ENCODE data around the gene SKI.

SKI gene

GRCh38 chr1:2307064-2307605 lies 79.0 kb downstream of the SKI start:
- no peak for DNase-seq (ENCODE audit: low spot score)

DNA sequence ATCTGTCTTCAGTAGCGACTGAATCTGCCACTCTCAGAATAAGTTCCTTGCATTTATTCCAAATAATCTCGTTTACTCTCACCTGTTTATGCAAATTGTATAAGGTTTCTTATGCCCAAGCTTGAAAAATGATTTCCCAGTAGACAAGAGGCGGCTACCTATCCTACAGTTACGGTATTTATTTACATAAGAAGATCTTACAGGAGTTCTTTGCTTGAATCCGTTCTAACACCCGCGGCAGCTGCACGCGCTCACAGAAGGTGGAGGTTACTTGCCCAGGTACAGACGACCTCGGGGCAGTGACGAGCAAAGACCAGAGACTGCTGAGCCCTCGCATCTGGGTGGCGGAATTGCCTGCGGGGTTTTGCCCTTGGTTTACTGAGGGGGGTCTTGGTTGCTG lies 79.9 kb downstream of the SKI start:
- no peak for DNase-seq (ENCODE audit: low spot score)

- DNase-seq (ENCODE audit: low spot score) = no peak
Measured at GRCh38 chr1:2308844-2309243, 80.7 kb downstream of the SKI start.

GRCh38 chr1:2310332-2311183 lies 82.4 kb downstream of the SKI start:
- no peak for DNase-seq (ENCODE audit: low spot score)

GRCh38 chr1:2311184-2312032 lies 83.3 kb downstream of the SKI start:
- DNase-seq (ENCODE audit: low spot score) = peak; percentile 76

- DNase-seq (ENCODE audit: low spot score) = no peak
Measured at GRCh38 chr1:2312160-2312514, 84.0 kb downstream of the SKI start.

GRCh38 chr1:2312515-2313301 lies 84.6 kb downstream of the SKI start:
- no peak for DNase-seq (ENCODE audit: low spot score)

DNA sequence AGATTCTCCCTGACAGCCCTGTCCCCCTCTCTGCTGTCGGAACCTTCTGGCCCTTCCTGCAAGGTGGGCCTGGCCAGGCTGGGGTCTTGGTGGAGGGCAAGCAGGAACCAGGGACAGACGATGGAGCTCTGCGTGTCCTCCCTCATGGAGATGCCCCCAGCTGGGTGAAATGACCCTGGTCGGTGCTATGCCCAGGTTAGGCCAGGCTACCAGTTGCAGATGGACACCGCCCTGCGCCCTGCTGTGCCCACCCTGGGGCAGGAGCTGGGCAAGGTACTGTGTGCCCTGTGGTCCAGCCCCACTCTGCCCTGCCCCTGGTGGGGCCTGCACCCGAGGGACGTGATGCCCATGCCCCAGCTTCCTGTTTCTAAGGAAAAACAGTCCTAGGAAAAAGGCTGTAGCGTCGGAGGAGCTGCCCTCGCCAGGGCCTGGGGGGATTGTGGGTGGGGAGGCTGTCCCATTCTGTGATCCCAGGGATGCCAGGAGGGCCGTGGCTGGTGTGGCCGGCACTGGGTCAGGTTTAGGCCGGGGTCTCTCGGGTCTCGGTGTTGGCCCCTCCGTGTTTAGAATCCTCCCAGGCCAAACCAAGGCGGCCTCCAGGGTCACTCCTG lies 85.6 kb downstream of the SKI start:
- DNase-seq (ENCODE audit: low spot score) = peak; percentile 38

DNA sequence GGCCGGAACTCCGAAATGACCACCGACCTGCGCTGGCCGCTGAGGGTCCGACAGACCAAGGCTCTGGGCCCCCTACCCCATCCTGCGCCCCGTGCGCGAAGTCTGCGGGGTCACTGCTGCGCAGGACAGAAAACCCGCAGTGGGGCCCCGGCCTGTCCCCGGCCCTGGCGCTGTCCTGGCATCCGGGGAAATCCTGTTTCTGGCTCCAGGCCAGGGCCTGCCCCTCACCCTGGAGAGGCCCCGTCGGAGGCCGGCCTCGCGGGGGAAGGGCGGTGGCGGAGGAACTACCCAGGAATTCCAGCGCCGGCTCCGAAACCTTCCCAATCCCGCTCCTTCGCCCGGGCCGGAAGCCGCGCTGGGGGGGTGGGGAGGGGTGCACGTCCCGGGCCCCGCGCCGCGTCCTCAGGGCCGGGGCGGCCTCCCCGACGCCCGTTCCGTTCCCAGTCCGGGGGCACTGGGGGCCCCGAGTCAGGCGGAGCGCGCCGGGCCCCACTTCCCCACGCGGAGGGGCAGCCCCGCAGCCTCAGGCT lies 86.2 kb downstream of the SKI start:
- peak; percentile 92 for DNase-seq (ENCODE audit: low spot score)

DNA sequence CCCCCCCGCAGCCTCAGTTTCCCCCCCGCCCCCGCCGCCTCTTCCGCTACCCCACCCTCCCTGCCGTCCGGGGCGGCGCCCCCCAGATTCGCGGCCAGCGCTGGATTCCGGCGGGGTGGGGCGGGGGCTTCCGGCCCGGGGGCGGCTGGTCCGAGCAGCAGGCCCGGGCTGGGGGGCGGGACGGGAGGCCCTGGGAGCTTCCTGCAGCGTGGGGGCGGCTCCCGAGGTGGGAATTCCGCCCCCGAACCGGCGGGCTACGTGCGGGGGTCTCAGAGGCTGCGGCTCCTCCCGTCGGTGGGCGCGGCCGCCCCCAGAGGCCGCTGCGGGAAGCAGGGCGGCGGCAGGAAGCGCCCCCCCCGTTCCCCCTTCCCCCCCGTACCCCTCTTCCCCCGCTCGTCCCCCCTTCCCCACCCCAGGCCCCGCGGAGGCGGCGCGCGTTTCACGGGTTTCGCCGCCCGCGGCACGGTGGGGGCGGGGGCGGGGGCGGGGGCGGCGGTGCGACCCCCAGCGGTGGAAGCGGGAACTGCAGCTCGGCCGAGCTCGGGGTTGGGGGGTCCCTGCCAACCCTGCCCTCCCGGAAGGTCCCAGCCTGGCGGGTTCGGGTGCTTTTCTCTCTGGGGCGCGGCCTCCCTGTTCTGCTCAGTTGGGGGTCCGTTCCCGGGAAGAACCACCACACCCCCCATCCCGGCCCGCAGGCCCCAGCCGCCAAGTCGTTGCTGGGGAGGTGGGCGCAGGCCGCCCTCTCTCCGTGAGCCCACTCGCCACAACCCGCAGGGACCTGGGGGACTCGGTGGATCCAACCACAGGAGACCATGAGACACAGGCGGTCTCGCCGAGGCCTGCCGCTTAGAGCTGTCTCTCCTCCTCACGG lies 86.9 kb downstream of the SKI start:
- DNase-seq (ENCODE audit: low spot score) = peak; percentile 94

DNA sequence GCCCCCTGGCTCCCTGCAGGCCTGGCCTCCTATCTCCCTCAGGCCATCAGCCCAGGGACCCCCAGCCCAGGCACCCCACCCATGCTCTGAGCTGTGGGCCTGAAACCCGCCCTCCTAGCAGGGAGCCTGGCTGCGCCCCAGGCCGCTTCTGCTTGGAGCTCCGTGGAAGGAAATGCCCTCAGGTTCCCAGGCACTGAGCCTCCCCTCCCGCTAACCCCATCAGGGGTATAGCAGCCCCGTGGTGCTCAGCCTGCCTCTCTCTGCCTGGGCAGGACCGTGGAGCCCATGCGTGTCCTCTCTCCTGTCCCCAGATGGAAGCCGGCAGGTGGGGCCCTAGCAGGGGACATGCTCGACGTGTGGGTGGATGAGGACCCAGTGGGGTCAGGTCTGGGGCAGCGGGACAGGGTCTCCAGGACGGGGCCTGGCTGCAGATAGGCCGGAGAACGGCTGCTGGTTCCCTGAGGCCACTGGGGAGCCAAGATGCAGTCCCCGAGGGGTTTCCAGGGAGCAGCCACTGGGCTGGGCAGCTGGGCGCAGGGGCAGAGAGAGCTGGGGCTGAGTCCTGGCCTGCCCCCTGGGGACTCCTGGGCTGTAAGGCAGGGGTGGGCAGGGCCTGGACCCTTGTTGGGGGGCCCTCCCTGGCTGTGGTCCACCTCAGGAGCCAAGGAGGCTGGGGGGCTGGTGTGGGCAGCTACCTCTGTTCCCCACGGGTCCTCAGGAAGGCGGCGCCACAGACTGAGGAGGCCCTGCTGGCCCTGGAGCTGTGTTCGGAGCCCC lies 87.7 kb downstream of the SKI start:
- no peak for DNase-seq (ENCODE audit: low spot score)

- DNase-seq (ENCODE audit: low spot score) = no peak
Measured at GRCh38 chr1:2316451-2316961, 88.4 kb downstream of the SKI start.

DNA sequence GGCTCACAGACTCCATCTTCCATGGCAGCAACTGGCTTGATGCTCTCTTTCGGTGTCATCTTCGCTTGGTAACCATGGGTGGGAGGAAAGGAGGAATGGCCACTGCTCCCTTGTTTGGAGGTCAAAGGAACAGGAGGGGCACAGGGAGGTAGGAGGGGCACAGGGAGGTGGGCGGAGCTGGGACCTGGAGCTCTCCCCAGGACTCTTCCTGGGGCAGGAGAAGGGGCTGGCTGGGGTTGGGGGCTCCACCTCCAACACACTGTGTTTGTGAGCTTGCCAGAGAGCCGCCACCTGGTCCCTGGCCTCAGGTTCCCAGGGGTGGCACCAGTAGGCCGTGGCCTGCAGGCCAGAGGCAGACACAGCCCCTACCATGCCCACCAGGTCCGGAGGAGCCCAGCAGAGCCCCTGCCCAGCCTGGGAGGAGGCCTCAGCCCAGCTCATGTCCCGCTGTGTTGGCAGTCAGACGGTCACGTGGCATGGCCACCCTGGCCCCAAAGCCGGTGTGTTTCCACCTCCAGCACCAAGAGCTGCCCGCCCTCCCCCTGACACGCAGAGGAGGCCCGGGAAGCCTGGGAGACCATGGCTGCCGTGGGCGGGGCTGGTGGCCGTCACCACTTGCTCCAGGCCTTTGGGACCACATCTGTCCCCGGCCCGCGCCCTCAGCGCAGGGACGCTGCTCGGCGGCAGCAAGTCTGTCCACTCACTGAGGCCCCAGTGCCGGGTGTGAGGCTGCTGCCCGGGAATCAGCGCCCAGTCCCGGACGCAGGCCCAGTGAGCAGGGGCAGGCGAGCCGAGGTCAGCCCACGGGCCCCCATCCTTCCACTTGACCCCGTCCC lies 89.3 kb downstream of the SKI start:
- DNase-seq (ENCODE audit: low spot score) = no peak

- no peak for DNase-seq (ENCODE audit: low spot score)
Measured at GRCh38 chr1:2318314-2319278, 90.5 kb downstream of the SKI start.

- no peak for DNase-seq (ENCODE audit: low spot score)
Measured at GRCh38 chr1:2319291-2319690, 91.2 kb downstream of the SKI start.

DNA sequence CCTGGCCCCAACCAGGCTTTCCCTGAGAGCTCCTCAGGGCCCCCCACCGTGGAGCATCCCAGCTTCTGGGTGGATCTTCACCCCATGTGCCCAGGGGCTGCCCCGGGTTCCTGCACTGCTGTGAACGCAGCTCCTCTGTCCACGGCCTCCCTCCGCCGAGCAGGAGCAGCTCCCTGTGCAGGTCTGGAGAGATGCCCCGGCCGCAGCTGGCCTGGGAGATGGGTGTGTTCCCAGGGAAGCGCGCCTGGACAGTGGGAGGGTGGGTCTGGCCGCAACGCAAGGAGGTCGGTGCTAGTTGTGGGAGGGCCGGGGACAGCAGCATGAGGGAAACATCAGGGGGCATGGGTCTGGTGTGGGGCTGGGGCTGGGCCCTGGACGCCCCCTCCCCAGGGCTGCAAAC lies 91.9 kb downstream of the SKI start:
- no peak for DNase-seq (ENCODE audit: low spot score)
